ENCODE measurements around the gene MBOAT7. TPM values are rescaled to one million over a fixed set of nuclear protein-coding genes. Genes with fewer than 3 reads are reported as not detected.
A peak's percentile ranks its signal among the peaks of the same experiment; 100 is the strongest.

Gene MBOAT7
- total and polyA plus RNA-seq, 2 experiments from 2014 or later = 109 to 133 TPM

GRCh38 chr19:54193011-54193410, 3.6 kb upstream of the MBOAT7 start:
- Histone ChIP-seq H3K4me3 (no peak overlapping the region), H3K9me3 (ENCODE audit: low read depth) (no peaks in the 10 kb centered on the region), H3K4me2 (ENCODE audit: unreplicated experiment) (no peak overlapping the region), H3F3A (ENCODE audit: insufficient read depth) (peaks cover 18% of the 10 kb centered on the region), H2AFZ (no peak overlapping the region), H3K27ac (no peak overlapping the region), H3K4me1 (ENCODE audit: insufficient read depth) (peaks cover 10% of the 10 kb centered on the region), H3K9ac (peak overlapping the region; percentile 94; the same call in 1 of the 2 replicates), H3K27me3 (replicated peaks; ENCODE audit: insufficient read depth) (no peaks in the 10 kb centered on the region), H3K9me2 (ENCODE audit: insufficient read depth) (no peaks in the 10 kb centered on the region), H3K79me2 (ENCODE audit: insufficient read depth) (peaks cover 47% of the 10 kb centered on the region), H3K36me3 (ENCODE audit: low read depth) (peaks cover 6% of the 10 kb centered on the region), H4K20me1 (ENCODE audit: insufficient read depth) (no peaks in the 10 kb centered on the region)
- no peak for DNase-seq
- 94 to 95% methylated on average over 11 of the region's 11 CpGs for WGBS, 2 experiments (ENCODE audit: low coverage in 1 of 2, low lambda C conversion rate in 2 of 2, missing lambda C conversion rate in 2 of 2)
- TF ChIP-seq EZH2phosphoT487 (IDR thresholded peaks at IDR 0.05; ENCODE audit: insufficient read depth, low read depth) (no peak), EZH2 (IDR thresholded peaks at IDR 0.05; ENCODE audit: insufficient read depth, poor library complexity, severe bottlenecking) (no peak)
- in situ Hi-C loops (cut with MboI) = no loop called here

- H3K4me3 ChIP-seq = peak overlapping the region; percentile 86
- H3K9ac ChIP-seq = peak overlapping the region; percentile 94
- peak overlapping the region; percentile 98 for H3K27ac ChIP-seq
- peak overlapping the region; percentile 90 for H3K4me2 ChIP-seq (ENCODE audit: unreplicated experiment)
- peak overlapping the region; percentile 78 for H2AFZ ChIP-seq
- no peaks in the 10 kb centered on the region for H3K9me3 ChIP-seq (ENCODE audit: low read depth)
- H3K9me2 ChIP-seq (ENCODE audit: insufficient read depth) = no peaks in the 10 kb centered on the region
- H3K27me3 ChIP-seq (replicated peaks; ENCODE audit: insufficient read depth) = no peaks in the 10 kb centered on the region
- TF ChIP-seq EZH2phosphoT487 (IDR thresholded peaks at IDR 0.05; ENCODE audit: insufficient read depth, low read depth) = no peak
- no peak for TF ChIP-seq EZH2 (IDR thresholded peaks at IDR 0.05; ENCODE audit: insufficient read depth, poor library complexity, severe bottlenecking)
- H3K4me1 ChIP-seq (ENCODE audit: insufficient read depth) = peaks cover 11% of the 10 kb centered on the region
- peak; percentile 71 for DNase-seq
- peaks cover 58% of the 10 kb centered on the region for H3K79me2 ChIP-seq (ENCODE audit: insufficient read depth)
- no peaks in the 10 kb centered on the region for H4K20me1 ChIP-seq (ENCODE audit: insufficient read depth)
- WGBS, 2 experiments (ENCODE audit: low coverage in 1 of 2, low lambda C conversion rate in 2 of 2, missing lambda C conversion rate in 2 of 2) = 60 to 61% methylated on average over 19 of the region's 19 CpGs
- peaks cover 6% of the 10 kb centered on the region for H3K36me3 ChIP-seq (ENCODE audit: low read depth)
- in situ Hi-C loops (cut with MboI) = no loop called here
- H3F3A ChIP-seq (ENCODE audit: insufficient read depth) = peaks cover 18% of the 10 kb centered on the region
These were observed 2.6 kb upstream of the MBOAT7 start for GRCh38 chr19:54191811-54192453.

GRCh38 chr19:54191011-54191810, 1.8 kb upstream of the MBOAT7 start, which contains the start of gene TSEN34:
TSS of gene TSEN34 (plus strand) at chr19:54191308. CDS start at chr19:54191365, 57 bp downstream.
- H3K27ac ChIP-seq = peak within 1 kb of the TSS; percentile 98
- DNase-seq = peak; percentile 90
- H2AFZ ChIP-seq = peak within 1 kb of the TSS; percentile 78
- peaks cover 65% of the 10 kb centered on the region for H3K79me2 ChIP-seq (ENCODE audit: insufficient read depth)
- peaks cover 18% of the 10 kb centered on the region for H3F3A ChIP-seq (ENCODE audit: insufficient read depth)
- 1 to 2% methylated on average over 44 to 68 of the region's 77 CpGs for WGBS, 2 experiments (ENCODE audit: low coverage in 1 of 2, low lambda C conversion rate in 2 of 2, missing lambda C conversion rate in 2 of 2)
- no peaks in the 10 kb centered on the region for H3K9me3 ChIP-seq (ENCODE audit: low read depth)
- peak within 1 kb of the TSS; percentile 86 for H3K4me3 ChIP-seq
- no peaks in the 10 kb centered on the region for H4K20me1 ChIP-seq (ENCODE audit: insufficient read depth)
- peaks cover 6% of the 10 kb centered on the region for H3K36me3 ChIP-seq (ENCODE audit: low read depth)
- peaks cover 11% of the 10 kb centered on the region for H3K4me1 ChIP-seq (ENCODE audit: insufficient read depth)
- no peaks in the 10 kb centered on the region for H3K27me3 ChIP-seq (replicated peaks; ENCODE audit: insufficient read depth)
- in situ Hi-C loops (cut with MboI) = no loop called here
- H3K9ac ChIP-seq = peak within 1 kb of the TSS; percentile 94
- H3K4me2 ChIP-seq (ENCODE audit: unreplicated experiment) = peak within 1 kb of the TSS; percentile 90
- H3K9me2 ChIP-seq (ENCODE audit: insufficient read depth) = no peaks in the 10 kb centered on the region
- TF ChIP-seq EZH2 (IDR thresholded peaks at IDR 0.05; ENCODE audit: insufficient read depth, poor library complexity, severe bottlenecking) (no peak), EZH2phosphoT487 (IDR thresholded peaks at IDR 0.05; ENCODE audit: insufficient read depth, low read depth) (no peak)

- Histone ChIP-seq H3K36me3 (ENCODE audit: low read depth) (peaks cover 6% of the 10 kb centered on the region), H3K9me2 (ENCODE audit: insufficient read depth) (no peaks in the 10 kb centered on the region), H3K27ac (peak overlapping the region; percentile 98), H3K27me3 (replicated peaks; ENCODE audit: insufficient read depth) (no peaks in the 10 kb centered on the region), H3K9me3 (ENCODE audit: low read depth) (no peaks in the 10 kb centered on the region), H3F3A (ENCODE audit: insufficient read depth) (peaks cover 18% of the 10 kb centered on the region), H2AFZ (peak overlapping the region; percentile 78), H3K4me1 (ENCODE audit: insufficient read depth) (peaks cover 11% of the 10 kb centered on the region), H3K79me2 (ENCODE audit: insufficient read depth) (peaks cover 70% of the 10 kb centered on the region), H3K9ac (peak overlapping the region; percentile 94), H3K4me3 (peak overlapping the region; percentile 86), H3K4me2 (ENCODE audit: unreplicated experiment) (peak overlapping the region; percentile 90), H4K20me1 (ENCODE audit: insufficient read depth) (no peaks in the 10 kb centered on the region)
- peak; percentile 100 for DNase-seq
- WGBS, 2 experiments (ENCODE audit: low coverage in 1 of 2, low lambda C conversion rate in 2 of 2, missing lambda C conversion rate in 2 of 2) = 0 to 2% methylated on average over 48 to 56 of the region's 56 CpGs
- TF ChIP-seq EZH2phosphoT487 (IDR thresholded peaks at IDR 0.05; ENCODE audit: insufficient read depth, low read depth) (no peak), EZH2 (IDR thresholded peaks at IDR 0.05; ENCODE audit: insufficient read depth, poor library complexity, severe bottlenecking) (no peak)
- in situ Hi-C loops (cut with MboI) = no loop called here
These were observed 1.2 kb upstream of the MBOAT7 start for GRCh38 chr19:54190503-54191010.

All from GM23248 (cell line).